Measurements from ENCODE around the gene ATXN7L1. TPM values are rescaled to one million over a fixed set of nuclear protein-coding genes. Genes with fewer than 3 reads are reported as not detected.

Gene ATXN7L1
- total and polyA plus RNA-seq, 2 of the 8 experiments (the other 6 are each of a cell fraction or from before 2014, with no cell fraction given), result 14.3 to 34.0 TPM

GRCh38 chr7:105738133-105738532 lies 138.3 kb downstream of the ATXN7L1 start:
- H3K79me1 ChIP-seq (ENCODE audit: low read depth, low read length), result no peaks in the 10 kb centered on the region
- no peak overlapping the region for H2AK5ac ChIP-seq (ENCODE audit: low read depth, low read length)
- H2BK120ac ChIP-seq (replicated peaks; ENCODE audit: low read depth, low read length), result no peak overlapping the region
- DNase-seq (ENCODE audit: low read depth in 1 of 2, low spot score in 2 of 2) (no peak), FAIRE-seq (no peak)
- H3K4me3 ChIP-seq (ENCODE audit: extremely low read depth in 1 of 4, insufficient read depth in 2 of 4, low read depth in 3 of 4, low read length in 4 of 4), result no peak overlapping the region
- H3K23ac ChIP-seq (ENCODE audit: insufficient read length), result no peak overlapping the region
- no peak overlapping the region for H2BK15ac ChIP-seq (ENCODE audit: low read length)
- no peak overlapping the region for H2BK20ac ChIP-seq (ENCODE audit: low read length)
- H3K36me3 ChIP-seq (ENCODE audit: control insufficient read depth in 2 of 4, insufficient read depth in 4 of 4, low read length in 3 of 4), result no peaks in the 10 kb centered on the region
- no peak overlapping the region for H2AFZ ChIP-seq (ENCODE audit: low read length)
- WGBS, 2 experiments (ENCODE audit: extremely low coverage in 1 of 2, insufficient coverage in 1 of 2, insufficient read length in 1 of 2, insufficient replicate concordance in 2 of 2, low coverage in 1 of 2, low lambda C conversion rate in 2 of 2, missing lambda C conversion rate in 1 of 2), result 87% methylated on average over 2 of the region's 2 CpGs; no CpG with 5 or more reads in 1 of the 2 experiments
- H3K56ac ChIP-seq (replicated peaks; ENCODE audit: insufficient read length, low read depth, low read length), result no peak overlapping the region
- no peak overlapping the region for H4K8ac ChIP-seq (ENCODE audit: extremely low read depth, insufficient read depth, low read length)
- H2BK12ac ChIP-seq (ENCODE audit: low read depth, low read length), result no peak overlapping the region
- H3K9me3 ChIP-seq (ENCODE audit: insufficient read depth in 2 of 2, low read depth in 1 of 2, low read length in 1 of 2), result no peaks in the 10 kb centered on the region
- no peak overlapping the region for H3K18ac ChIP-seq (ENCODE audit: extremely low read depth, low read length)
- H3K14ac ChIP-seq (ENCODE audit: insufficient read length), result no peak overlapping the region
- H3K4me1 ChIP-seq (replicated peaks in 1 of 4; ENCODE audit: control insufficient read depth in 3 of 4, insufficient read depth in 4 of 4, low read length in 3 of 4), result peaks cover 0 to 3% (median 0%) of the 10 kb centered on the region in 4 experiments; a peak in 1 of 7 replicates
- H3K27ac ChIP-seq (ENCODE audit: low read depth, low read length), result no peak overlapping the region
- no peak overlapping the region for H3K4ac ChIP-seq (replicated peaks; ENCODE audit: insufficient read length, low read depth, low read length)
- H3K79me2 ChIP-seq (ENCODE audit: control insufficient read depth in 1 of 2, insufficient read depth in 2 of 2, low read length in 2 of 2), result no peaks in the 10 kb centered on the region
- CTCF ChIA-PET (ENCODE audit: partially characterized antibody), result interaction anchor here (0.9 to 22.6 kb wide), 11 partner anchors 11 to 309 kb away, joined by 3 to 307 read pairs (median 5); no protein-coding TSS in a partner anchor
- H2BK5ac ChIP-seq (ENCODE audit: low read depth, low read length), result no peak overlapping the region
- H4K91ac ChIP-seq (replicated peaks; ENCODE audit: insufficient read length, low read length), result no peak overlapping the region
- H4K20me1 ChIP-seq (replicated peaks in 1 of 2; ENCODE audit: control insufficient read depth in 1 of 2, insufficient read depth in 2 of 2, low read length in 2 of 2), result no peaks in the 10 kb centered on the region
- POLR2A ChIA-PET (ENCODE audit: partially characterized antibody), result no interaction called here
- H3K23me2 ChIP-seq (ENCODE audit: low read depth, low read length), result peaks cover 7% of the 10 kb centered on the region; the same call in 1 of the 2 replicates
- H4K5ac ChIP-seq (ENCODE audit: insufficient read length, low read depth, low read length), result no peak overlapping the region
- no peak overlapping the region for H3K4me2 ChIP-seq (ENCODE audit: insufficient read depth in 1 of 2, low read depth in 2 of 2, low read length in 2 of 2)
- H3K9ac ChIP-seq (replicated peaks in 1 of 4; ENCODE audit: extremely low read depth in 1 of 4, low read depth in 3 of 4, low read length in 3 of 4), result no peak overlapping the region
- H3K27me3 ChIP-seq (replicated peaks in 1 of 4; ENCODE audit: control insufficient read depth in 3 of 4, extremely low read depth in 1 of 4, insufficient read depth in 3 of 4, low read length in 3 of 4), result no peaks in the 10 kb centered on the region
- TF ChIP-seq BRCA1 (IDR thresholded peaks at IDR 0.05; ENCODE audit: low read depth, low read length) (no peak), PHF8 (conservative IDR thresholded peaks at IDR 0.05; ENCODE audit: low read depth, low read length) (no peak), CHD2 (IDR thresholded peaks at IDR 0.05; ENCODE audit: low read length) (no peak), E2F6 (IDR thresholded peaks at IDR 0.05) (no peak), CBX5 (IDR thresholded peaks at IDR 0.05; ENCODE audit: low read depth, low read length) (no peak), KDM1A (IDR thresholded peaks at IDR 0.05; ENCODE audit: borderline replicate concordance, low read length) (no peak), HDAC6 (IDR thresholded peaks at IDR 0.05; ENCODE audit: low read depth, low read length) (no peak), SIN3A (conservative IDR thresholded peaks at IDR 0.05 in 1 of 2, IDR thresholded peaks at IDR 0.05 in 1 of 2; ENCODE audit: low read depth in 1 of 2, low read length in 2 of 2) (no peak), CTCF (IDR thresholded peaks at IDR 0.05; ENCODE audit: control extremely low read depth in 1 of 3, insufficient read depth in 1 of 3, low read depth in 1 of 3, low read length in 3 of 3) (peak in 1 of 3 experiments; percentile 27; a peak in 1 of 4 replicates), EZH2 (IDR thresholded peaks at IDR 0.05; ENCODE audit: low read depth, low read length, severe bottlenecking) (no peak)

Measured in H1 (cell line).